DMS 273 treated with DMSO at 0.1 percent for 48 hours (cell line): ENCODE measurements around the gene PLEKHO1.
A peak's percentile ranks its signal among the peaks of the same experiment; 100 is the strongest.
"Not testable (repeated sequence)": the region's sequence is repeated elsewhere in the genome, so short reads cannot be mapped to it uniquely, and the experiment has no call there.

Experiments used
- DNase-seq: peaks from one replicate; lab custom pipeline; 2025; lab: John Stamatoyannopoulos, UW

PLEKHO1 gene

DNA sequence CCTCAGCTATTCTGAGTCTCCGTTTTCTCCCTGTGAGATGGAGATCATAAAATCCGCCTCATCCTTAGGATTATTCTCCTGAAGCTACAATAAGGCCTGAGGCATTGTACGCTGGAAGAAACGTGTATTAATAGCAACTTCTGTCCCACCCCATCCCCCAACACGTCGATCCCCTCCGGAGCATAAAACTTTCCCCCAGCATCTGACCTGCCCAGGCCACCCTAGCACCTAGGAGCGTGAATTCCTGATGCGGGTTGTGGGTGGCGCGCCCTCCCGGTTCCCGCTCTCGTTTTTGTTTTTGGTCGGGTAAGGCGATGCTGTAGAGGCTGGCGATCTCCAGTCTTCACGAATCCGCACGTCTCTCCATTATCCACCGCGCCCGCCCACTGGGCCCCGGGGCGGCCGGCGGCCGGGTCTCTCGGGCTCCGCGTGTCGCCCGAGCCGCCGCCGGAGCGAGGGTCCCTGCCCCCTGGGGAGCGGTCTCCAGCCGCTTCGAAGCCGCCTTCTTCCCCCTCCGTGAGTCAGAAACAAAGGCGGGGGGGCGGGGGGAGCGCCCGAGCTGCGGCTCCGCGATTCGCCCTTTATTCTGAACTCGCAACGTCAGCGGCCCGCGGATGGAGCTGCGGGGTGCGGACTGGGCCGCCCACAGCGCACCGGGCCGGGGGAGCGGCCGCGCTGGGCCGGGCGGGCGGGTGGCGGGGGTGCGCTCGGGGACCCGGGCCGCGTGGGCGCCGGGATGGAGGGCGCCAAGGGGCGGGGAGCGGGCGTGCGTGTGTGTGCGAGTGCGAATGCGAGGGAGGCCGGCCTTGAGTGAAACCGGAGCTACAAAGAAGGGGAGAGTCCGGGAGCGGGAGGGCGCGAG lies at the start of gene PLEKHO1:
Gene PLEKHO1, plus strand, starts transcription at position 646 of the 862 bp plus-strand sequence. CDS start 342 bp downstream, outside the sequence.
- DNase-seq: peak; percentile 32

- no peak for DNase-seq
Measured at GRCh38 chr1:150102986-150103385, 46.7 kb upstream of the PLEKHO1 start.

DNA sequence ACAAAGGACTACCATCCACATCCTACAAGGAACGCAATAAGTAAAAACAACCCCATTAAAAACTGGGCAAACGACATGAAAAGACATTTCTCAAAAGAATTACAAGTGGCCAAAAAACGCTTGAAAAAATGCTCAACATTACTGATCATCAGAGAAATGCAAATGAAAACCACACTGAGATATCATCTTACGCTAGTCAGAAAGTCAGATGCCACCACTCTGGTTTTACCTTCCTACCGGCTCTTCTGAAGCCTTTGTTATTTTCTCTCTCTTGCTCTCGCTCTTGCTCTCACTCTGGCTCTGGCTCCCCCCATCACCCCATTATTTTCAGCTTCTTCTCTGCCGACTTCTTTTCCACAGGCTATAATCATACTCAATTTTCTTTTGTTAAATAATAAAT lies 43.4 kb upstream of the PLEKHO1 start:
- DNase-seq: no peak

DNA sequence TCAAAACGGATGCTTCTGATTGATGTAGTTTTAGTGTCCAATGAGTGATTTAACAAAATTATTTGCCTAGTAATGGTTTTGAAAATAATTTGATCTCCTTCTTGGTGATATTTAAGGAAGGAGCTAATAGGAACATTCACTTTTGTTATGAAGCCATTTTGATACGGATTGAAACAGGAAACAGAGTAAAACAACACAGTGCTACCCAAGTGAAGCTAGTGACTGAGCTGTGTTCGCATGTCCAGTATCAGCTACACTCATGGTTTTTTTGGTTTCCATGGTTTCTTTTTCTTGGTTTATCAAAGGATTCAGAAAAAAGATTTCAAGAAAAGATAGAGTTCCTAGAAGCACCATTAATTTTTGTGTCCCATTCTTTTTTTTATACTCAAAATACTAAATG lies 40.1 kb upstream of the PLEKHO1 start:
- DNase-seq: no peak

DNA sequence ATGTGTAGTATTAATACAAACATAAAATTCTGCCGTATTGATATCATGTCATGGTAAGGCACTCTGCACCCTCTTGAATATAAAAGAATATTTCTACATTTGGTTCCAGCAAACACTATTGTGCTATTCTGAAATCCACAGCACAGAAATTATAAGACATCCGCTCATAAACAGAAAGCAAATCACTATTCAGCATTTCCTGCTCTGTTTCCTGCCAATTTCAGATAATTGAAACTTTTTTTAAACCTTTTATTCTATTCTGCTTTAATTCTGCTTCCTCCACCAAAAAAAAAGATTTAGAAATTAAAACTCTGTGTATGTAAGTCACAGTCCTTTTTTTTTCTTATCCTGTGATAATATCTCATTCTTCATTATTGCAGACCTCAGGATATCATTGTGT lies 39.6 kb upstream of the PLEKHO1 start:
- DNase-seq: no peak

DNA sequence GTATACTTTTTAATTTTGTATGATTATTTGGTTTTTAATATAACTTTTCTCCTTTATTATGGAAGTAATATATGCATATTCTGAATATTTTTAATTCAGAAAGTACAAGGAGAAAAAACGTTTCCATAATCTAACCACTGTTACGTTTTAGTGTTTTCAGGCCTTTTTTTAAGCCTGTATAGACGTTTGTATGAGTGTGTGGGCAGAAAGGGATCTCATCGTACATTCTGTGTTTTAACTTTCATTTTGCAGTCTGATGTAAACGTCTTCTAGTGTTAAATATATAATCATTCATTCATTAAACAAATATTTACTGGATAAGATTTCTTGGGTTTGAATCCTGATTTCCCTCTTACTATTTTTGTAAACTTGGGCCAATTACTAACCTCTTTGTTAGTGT lies 38.0 kb upstream of the PLEKHO1 start:
- DNase-seq: no peak

- DNase-seq: no peak
Measured at GRCh38 chr1:150115121-150115520, 34.6 kb upstream of the PLEKHO1 start.

DNA sequence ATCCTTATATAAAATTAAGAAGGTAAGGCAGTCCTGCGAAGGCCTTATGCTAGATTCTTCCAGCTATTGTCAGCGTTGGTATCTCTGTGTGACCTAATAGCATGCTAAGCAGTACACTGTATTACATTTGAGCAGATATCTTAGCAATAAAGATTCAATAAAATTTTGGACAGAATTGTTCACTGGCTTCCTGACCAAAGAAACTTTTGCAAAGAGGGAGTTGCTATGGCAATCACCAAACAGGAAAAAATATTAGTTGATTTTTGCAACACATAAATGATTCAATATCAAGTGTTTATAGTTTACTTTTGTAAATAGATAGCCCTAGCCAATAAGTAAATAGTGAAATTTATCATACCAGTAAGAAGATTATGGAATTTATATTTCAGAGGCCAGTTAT lies 31.0 kb upstream of the PLEKHO1 start:
- DNase-seq: no peak

DNA sequence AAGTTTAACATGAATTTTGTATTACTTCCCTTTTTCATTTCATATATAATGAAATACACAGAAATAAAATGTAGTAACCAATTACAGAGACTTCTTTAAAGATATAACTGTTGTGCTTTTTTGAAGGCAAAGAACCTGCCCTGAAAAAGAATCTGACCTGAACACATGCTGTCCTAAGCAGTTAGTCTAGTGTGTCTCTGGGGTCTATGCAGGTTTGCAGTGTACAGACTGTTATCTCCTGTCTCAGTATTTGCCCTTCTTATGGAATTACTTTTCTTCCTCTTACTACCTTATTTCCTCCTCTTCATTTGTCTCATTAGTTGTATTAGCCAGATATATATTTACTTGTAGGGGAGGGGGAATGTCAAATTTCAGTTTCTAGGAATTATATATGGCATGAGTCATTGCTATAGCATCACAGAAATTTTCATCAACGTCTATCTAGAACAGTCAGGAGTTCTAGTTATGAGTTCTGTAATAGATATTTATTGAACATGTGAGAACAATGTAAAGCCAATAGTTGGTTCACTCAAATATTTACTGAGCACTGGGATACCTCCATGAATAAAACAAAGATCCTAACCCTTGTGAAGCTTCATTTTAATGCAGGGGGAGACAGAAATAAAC lies 28.4 kb upstream of the PLEKHO1 start:
- DNase-seq: no peak

GRCh38 chr1:150126811-150127210 lies 22.9 kb upstream of the PLEKHO1 start:
- no peak for DNase-seq

DNA sequence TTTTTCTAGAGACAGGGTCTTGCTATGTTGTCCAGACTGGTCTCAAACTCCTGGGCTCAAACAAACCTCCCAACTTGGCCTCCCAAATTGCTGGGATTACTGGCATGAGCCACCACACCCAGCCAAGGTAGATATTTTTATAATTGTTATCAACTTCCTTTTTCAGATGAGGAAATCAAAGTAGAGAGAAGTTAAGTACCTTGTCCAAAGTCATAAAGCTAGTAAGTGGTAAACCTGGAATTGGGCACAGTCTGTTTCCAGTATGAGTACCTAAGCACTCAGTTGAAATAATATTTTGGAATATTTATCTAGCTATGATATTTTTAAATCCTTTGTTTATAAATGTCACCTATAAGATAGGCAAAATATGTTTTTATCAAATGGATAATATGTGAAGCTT lies 22.3 kb upstream of the PLEKHO1 start:
- DNase-seq: no peak

DNA sequence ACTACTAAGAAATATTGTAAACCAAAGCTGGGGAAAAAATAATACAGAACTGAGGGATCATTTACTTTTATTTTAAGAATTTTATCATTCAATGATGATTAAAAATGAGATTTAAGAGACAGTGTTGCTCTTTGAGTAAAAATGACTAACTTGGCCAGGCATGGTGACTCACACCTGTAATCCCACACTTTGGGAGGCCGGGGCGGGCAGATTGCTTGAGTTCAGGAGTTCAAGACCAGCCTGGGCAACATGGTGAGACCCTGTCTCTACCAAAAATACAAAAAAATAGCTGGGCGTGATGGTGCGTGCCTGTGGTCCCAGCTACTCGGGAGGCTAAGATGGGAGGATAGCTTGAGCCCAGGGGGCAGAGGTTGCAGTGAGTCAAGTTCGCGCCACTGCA lies 21.8 kb upstream of the PLEKHO1 start:
- DNase-seq: no peak

- no peak for DNase-seq
Measured at GRCh38 chr1:150132372-150132771, 17.3 kb upstream of the PLEKHO1 start.

GRCh38 chr1:150134537-150134936 lies 15.2 kb upstream of the PLEKHO1 start:
- DNase-seq: no peak

DNA sequence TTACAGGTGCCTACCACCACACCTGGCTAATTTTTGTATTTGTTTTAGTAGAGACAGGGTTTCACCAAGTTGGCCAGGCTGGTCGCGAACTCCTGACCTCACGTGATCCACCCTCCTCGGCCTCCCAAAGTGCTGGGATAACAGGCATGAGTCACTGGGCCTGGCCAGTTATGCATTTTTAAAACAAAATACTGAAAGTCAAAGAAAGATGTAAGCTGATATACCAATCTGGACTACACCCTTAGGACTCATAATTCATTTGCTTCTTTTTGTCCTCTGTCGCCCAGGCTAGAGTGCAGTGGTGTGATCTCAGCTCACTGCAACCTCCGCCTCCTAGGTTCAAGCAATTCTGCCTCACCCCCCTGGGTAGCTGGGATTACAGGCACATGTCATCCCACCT lies 14.3 kb upstream of the PLEKHO1 start:
- DNase-seq: not testable (repeated sequence)

GRCh38 chr1:150138044-150138443 lies 11.7 kb upstream of the PLEKHO1 start:
- DNase-seq: no peak

DNA sequence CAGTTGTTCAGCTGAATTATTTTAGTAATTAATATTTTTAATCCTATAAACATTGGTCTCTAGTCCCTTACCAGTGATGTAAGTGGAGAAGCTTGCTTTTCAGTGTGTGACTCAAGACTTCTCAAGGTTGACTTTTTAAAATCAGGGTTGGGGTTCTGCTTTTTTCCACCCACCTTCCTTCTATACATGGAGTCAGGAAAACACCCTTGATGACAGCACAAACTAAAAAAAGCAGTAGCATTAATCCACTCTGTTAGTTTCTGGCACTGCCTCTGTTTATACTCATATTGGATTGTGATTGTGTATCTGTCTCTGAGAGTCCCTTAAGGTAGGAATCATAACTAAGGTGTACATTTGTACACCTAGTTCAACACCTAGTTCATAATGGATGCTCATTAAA lies 8.3 kb upstream of the PLEKHO1 start:
- no peak for DNase-seq

- DNase-seq: no peak
Measured at GRCh38 chr1:150142083-150142482, 7.6 kb upstream of the PLEKHO1 start.

DNA sequence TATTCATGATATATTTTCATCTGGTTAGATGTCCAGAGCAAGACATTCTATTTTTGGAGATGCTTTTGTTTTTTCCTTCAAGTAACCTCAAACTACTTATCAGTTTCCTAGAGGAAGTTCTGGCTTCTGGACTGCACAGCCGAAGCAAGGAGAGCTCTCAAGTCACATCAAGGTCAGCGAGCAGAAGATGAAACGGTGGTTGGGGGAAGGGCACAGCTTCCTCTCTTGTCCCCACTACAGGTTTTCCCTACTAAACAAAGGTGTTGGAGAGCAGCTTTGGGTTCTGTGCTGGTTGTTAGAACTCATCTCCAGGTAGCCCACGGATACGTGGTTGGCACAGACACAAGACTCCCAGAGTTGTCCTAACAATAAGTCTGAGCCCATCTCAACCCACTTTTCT lies 5.1 kb upstream of the PLEKHO1 start:
- no peak for DNase-seq

DNA sequence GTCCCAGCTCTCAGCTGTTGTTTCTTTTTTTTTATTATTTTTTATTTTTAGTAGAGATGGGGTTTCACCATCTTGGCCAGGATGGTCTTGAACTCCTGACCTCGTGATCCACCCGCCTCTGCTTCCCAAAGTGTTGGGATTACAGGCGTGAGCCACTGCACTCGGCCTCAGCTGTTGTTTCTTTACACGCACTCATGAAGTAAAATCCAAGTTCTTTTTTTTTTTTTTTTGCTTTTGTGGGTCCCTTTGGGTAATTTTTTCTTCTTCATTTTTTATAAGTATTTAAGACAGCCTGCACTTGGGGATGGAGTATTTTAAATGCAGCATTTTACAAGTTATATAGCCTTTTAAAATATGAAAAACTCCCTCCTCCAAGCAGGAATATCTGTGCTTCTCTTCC lies 3.7 kb upstream of the PLEKHO1 start:
- not testable (repeated sequence) for DNase-seq

GRCh38 chr1:150146849-150147542 lies 2.7 kb upstream of the PLEKHO1 start:
- DNase-seq: no peak

GRCh38 chr1:150148837-150149270 lies 862 bp upstream of the PLEKHO1 start:
- DNase-seq: no peak
